Right cardiac atrium (tissue), 5 donors: ENCODE data around the gene DYRK2. TPM values are rescaled to one million over a fixed set of nuclear protein-coding genes. Genes with fewer than 3 reads are reported as not detected.

ENCODE experiments used
- ATAC-seq, 2 donors: fragments of 200-7000 bp; cut with Tn5 transposase; one replicate each; pipeline versions ENCODE4 v1.8.0 to v1.9.1; 2020; ENCODE audit warnings: moderate library complexity in 2 of 2, mild to moderate bottlenecking in 1 of 2
- DNase-seq, 3 donors: peaks; one replicate each; pipeline ENCODE4 v3.0.0-alpha.2; 2020
- H3K27ac ChIP-seq: one replicate; pipeline ENCODE4 v1.5.1; 2013; ENCODE audit warnings: mild to moderate bottlenecking, low read length, control low read depth, moderate library complexity
- H3K27me3 ChIP-seq: one replicate; pipeline ENCODE4 v1.6.1; 2013; ENCODE audit not compliant: control insufficient read depth, insufficient read depth
- H3K4me1 ChIP-seq: one replicate; pipeline ENCODE4 v1.6.1; 2013; ENCODE audit warnings: low read length; ENCODE audit not compliant: control insufficient read depth, insufficient read depth
- H3K4me3 ChIP-seq: one replicate; pipeline ENCODE4 v1.5.1; 2013; ENCODE audit warnings: low read length, control low read depth
- H3K9me3 ChIP-seq: one replicate; pipeline ENCODE4 v1.6.1; 2013; ENCODE audit warnings: low read length; ENCODE audit not compliant: control insufficient read depth
- WGBS: extraction: QIAGEN DNeasy Blood & Tissue Kit; methylation state at CpG from one replicate; pipeline ENCODE4 v1.1.7; 2013; 5-methylcytosine and 5-hydroxymethylcytosine counted together
- intact Hi-C, 4 donors: fragments of 100-400 bp; cut with DNase I; formaldehyde crosslinking; loops; one replicate each; pipeline versions ENCODE4 v1.11.0 to v1.14.0; 2022 to 2023
- polyA plus RNA-seq: library from polyadenylated mRNA; stranded (reverse); fragments of 200-250 nt; gene quantifications from one replicate; pipeline ENCODE4 v1.2.3, GENCODE V29; 2013
- total RNA-seq, 4 donors: library from RNA; stranded (reverse); fragmentation: NEBNext Ultra II Directional; extraction: Animal tissue kit (Norgen Biotek cat#: 25700); gene quantifications; one replicate each; pipeline ENCODE4 v1.2.1, GENCODE V29; 2021
- donor health status: healthy with polysubstance abuse.
- donor health status: DM: no; HTN: yes; CAD: no.
- donor health status: DM: no; HTN: no; CAD: no.
- donor health status: DM: no; HTN: yes; CAD: no; lungs with severe emphysema.
- donor health status: DM: yes; HTN: yes; CAD: no.

The DYRK2 gene
- total and polyA plus RNA-seq, 5 donors = 15.1 to 93.7 (median 74.4) TPM

DNA sequence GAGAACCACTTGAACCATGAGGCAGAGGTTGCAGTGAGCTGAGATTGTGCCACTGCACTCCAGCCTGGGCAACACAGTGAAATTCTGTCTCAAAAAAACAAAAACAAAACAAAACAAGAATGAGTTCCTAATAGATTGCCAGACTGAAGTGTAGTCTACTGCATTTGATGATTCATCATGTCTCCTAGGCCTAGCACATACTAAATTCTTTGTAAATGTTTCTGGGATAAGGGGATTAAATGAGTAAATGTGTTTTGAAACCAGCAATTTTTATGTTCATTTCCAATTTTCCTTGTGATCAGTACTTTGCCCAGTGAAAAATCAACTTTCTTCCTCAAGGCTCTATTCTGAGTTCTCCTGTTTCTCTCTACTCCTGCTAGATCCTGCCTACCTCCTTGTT is 2.9 kb upstream of the DYRK2 start:
- no peaks in the 10 kb centered on the region for H3K9me3 ChIP-seq
- H3K27me3 ChIP-seq = no peaks in the 10 kb centered on the region
- no peak overlapping the region for H3K4me3 ChIP-seq
- H3K4me1 ChIP-seq = peaks cover 1% of the 10 kb centered on the region
- no peak for ATAC-seq
- DNase-seq = no peak
- intact Hi-C loops = loop anchor here (5.0 to 10.0 kb wide), 5 partner anchors 111 to 297 kb away; no protein-coding TSS in a partner anchor
- H3K27ac ChIP-seq = no peak overlapping the region

DNA sequence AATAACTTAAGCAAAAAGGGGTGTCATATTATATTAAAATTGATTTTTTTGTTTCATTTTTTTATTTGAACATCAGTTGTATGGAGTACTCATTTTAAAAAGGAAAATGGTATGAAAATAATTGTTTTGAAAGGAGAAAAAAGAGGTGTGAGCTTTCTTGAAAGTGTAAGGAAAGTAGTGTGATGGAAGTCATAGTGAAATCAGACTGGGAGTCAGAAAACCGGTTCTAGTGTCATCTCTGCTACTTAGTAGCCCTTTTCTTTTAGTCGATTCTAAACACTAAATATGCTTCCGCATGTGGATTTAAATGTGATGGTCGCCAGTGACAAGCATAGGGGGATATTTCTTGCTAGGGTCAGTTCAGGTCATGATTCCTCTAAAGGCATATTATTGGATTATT is 1.8 kb upstream of the DYRK2 start:
- H3K27ac ChIP-seq = no peak overlapping the region
- H3K9me3 ChIP-seq = no peaks in the 10 kb centered on the region
- ATAC-seq (no peak), DNase-seq (no peak)
- H3K4me3 ChIP-seq = no peak overlapping the region
- H3K4me1 ChIP-seq = peaks cover 4% of the 10 kb centered on the region
- 94% methylated on average over 4 of the region's 4 CpGs for WGBS
- intact Hi-C loops = loop anchor here (5.0 to 10.0 kb wide), 5 partner anchors 112 to 296 kb away; no protein-coding TSS in a partner anchor
- no peaks in the 10 kb centered on the region for H3K27me3 ChIP-seq

DNA sequence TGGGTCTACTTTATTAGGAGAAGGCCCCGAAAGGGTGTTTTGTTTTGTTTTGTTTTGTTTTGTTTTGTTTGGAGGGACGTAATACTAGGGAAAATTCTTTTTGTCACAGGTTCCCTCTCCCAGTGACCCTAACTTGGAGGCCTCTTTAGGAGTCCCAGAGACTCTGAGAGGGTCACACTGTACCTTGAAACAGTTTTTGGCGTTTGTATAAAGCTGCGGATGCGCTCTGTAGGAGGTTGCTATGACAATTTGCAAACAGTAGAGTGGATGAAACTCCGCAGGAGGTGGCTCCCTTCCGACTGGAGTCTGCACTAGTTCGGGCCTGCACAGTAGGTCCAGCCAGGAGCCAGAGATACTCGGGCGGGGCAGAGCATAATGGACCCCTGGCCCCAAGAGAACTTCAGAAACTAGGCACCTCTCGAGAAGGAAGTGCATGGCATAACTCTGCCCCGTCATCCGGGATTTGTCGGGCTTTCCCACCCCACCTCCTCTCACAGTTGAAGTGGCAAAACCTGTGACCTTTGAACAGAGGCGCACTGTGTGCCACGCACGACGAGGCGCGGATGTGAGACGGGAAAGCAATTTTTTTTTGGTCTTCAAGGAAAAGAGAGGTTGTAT is 1.3 kb upstream of the DYRK2 start:
- ATAC-seq = peak; percentile 0 to 5
- WGBS = 44% methylated on average over 21 of the region's 21 CpGs

DNA sequence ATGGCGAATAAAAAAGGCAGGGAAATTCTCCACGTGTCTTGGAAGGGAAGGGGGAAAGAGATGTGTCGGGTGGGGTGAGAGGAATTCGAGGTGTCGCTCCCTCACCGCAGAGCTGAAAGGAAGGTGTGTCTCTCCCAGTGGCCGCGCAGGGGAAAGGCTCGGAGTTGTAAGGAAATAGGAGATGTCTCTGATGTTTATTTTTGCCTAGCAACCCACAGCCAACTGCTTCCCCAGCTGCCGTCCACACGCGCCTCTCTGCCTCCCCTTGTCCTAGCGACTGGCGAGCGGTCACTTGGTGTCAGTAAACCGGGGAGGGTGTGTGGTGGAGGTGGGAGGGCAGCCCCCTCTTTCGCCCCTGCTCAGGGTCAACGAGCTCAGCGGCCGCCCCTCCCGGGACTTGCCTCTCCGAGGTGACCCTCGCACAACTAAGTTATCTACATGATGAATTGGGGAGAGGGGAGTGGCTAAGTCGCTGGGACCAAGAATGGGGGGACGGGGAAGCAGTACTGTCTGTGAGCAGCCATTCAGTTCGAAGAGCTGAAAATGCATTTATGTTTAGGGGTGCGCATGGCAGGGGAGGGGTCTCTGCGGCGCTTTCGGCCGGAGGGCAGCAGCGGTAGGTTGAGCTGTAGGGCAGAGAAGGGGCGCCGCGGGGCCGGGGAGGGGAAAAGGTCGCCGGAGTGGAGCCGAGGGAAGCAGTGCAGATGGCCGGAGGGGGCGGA is 585 bp upstream of the DYRK2 start:
- peak; percentile 82 to 91 (median 91) for DNase-seq
- 2% methylated on average over 41 of the region's 41 CpGs for WGBS
- ATAC-seq = peak; percentile 80 to 83
- peak overlapping the region; percentile 66 for H3K27ac ChIP-seq
- H3K4me3 ChIP-seq = peak overlapping the region; percentile 94
- H3K9me3 ChIP-seq = no peaks in the 10 kb centered on the region
- intact Hi-C loops = loop anchor here (5.0 to 10.0 kb wide), 5 partner anchors 113 to 294 kb away; no protein-coding TSS in a partner anchor
- peaks cover 4% of the 10 kb centered on the region for H3K4me1 ChIP-seq
- H3K27me3 ChIP-seq = no peaks in the 10 kb centered on the region

More for the DNA sequence above, 1.3 kb upstream of the DYRK2 start:
- H3K27ac ChIP-seq = no peak overlapping the region
- peak; percentile 25 to 69 (median 44) for DNase-seq
- no peaks in the 10 kb centered on the region for H3K27me3 ChIP-seq
- peak overlapping the region; percentile 94 for H3K4me3 ChIP-seq
- intact Hi-C loops = loop anchor here (5.0 to 10.0 kb wide), 5 partner anchors 112 to 295 kb away; no protein-coding TSS in a partner anchor
- H3K4me1 ChIP-seq = peaks cover 4% of the 10 kb centered on the region
- no peaks in the 10 kb centered on the region for H3K9me3 ChIP-seq

DNA sequence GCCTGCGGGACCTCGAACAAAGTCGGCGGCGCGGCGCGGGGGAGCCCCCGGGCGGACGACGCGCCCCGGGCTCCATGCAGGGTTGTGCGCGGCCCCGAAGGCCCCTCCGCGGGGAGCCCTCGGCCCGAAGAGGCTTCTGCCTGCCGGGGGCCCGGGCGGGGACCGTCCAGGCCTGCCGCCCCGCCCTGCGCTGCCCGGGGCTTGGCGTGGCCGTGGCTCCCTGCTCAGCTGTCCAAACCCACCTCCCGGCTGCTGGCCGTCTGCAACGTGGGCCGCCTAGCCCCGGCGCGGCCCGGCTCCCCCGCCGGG is 670 bp downstream of the DYRK2 start:
- peaks cover 7% of the 10 kb centered on the region for H3K4me1 ChIP-seq
- ATAC-seq (peak; percentile 25 to 38), DNase-seq (peak in 2 of 3 donors; percentile 42 to 78)
- no peaks in the 10 kb centered on the region for H3K9me3 ChIP-seq
- peak overlapping the region; percentile 94 for H3K4me3 ChIP-seq
- intact Hi-C loops = loop anchor here (5.0 to 10.0 kb wide), 5 partner anchors 114 to 293 kb away; no protein-coding TSS in a partner anchor
- no peaks in the 10 kb centered on the region for H3K27me3 ChIP-seq
- under 1% methylated on average over 41 of the region's 41 CpGs for WGBS
- H3K27ac ChIP-seq = peak overlapping the region; percentile 87

DNA sequence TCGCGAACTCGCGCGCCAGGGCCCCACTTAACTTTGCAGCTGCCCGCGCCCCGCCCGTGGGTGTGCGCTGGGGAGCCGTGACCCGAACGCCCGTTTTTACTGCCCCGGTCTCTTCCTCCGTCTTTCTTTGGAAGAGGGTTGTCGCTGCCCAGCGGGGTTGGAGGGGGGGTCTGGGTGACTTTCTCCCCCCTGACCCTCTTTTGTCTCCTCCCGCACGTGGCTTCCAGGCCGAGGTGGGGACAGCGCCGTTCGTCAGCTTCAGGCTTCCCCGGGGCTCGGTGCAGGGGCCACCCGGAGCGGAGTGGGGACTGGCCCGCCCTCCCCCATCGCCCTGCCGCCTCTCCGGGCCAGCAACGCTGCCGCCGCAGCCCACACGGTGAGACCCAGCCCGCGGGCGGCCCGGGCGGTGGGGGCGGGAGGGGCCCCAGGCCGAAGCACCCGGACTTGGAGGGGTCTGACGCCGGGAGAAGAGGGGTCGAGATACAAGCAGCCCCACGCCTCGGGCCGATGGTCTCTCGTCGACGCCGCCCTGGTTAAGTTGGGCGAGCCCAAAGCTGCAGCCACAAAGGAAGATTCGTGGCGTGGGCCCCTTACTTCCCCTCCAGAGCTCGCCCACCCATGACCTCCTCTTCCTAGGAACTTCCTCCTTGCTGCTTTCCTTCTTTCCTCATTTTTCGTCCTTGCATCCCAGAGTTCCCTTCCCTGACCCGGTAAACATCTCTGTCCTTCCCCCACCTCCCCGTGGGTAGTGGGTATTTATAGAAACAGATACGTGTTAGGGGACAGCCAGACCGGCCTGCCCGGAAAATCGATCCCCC is 1.2 kb downstream of the DYRK2 start:
- peak overlapping the region; percentile 87 for H3K27ac ChIP-seq
- intact Hi-C loops = loop anchor here (2.0 to 10.0 kb wide), 7 partner anchors 75 to 293 kb away; no protein-coding TSS in a partner anchor
- WGBS = under 1% methylated on average over 65 of the region's 65 CpGs
- H3K4me3 ChIP-seq = peak overlapping the region; percentile 94
- H3K27me3 ChIP-seq = no peaks in the 10 kb centered on the region
- peaks cover 10% of the 10 kb centered on the region for H3K4me1 ChIP-seq
- DNase-seq (peak; percentile 47 to 79 (median 76)), ATAC-seq (peak; percentile 49 to 53)
- no peaks in the 10 kb centered on the region for H3K9me3 ChIP-seq

DNA sequence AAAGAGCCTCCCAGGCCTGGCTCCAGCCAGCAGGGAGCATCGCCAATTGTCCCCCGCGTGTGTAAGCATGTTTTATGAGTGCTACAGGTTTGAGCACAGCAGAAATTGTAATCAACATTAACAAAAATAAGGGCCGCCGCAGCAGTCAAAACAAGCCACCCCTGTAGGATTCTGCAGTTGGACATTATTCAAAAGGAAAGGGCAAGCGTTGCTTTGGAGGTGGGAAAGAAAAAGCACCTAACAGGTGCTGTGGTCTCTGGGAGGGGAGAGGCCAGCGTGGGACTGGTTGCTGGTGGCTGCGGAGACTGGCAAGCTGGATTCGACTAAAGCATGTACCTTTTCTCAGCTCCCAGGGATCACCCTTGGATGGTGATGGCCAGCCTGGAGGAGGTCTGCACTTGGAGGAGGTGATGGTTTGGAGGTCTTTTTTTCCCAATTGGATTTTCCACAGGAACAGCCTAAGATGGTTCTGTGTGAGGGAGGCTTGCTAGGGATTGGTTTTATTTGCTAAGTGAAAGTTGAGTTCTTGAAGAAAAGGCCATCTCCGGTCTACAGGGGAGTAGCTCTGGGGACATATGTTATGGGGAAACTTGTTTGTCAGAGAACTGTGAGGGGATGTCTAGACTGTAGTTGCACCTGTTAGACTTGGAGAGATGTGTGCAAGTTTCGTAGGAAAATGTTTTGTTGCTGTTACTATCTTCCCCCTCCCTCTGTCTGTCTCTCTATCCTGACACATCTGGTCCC is 2.0 kb downstream of the DYRK2 start:
- peak overlapping the region; percentile 94 for H3K4me3 ChIP-seq
- H3K27ac ChIP-seq = peak overlapping the region; percentile 87
- intact Hi-C loops = loop anchor here in 2 of 4 donors (2.0 to 10.0 kb wide), 2 partner anchors 74 to 292 kb away; no protein-coding TSS in a partner anchor
- H3K4me1 ChIP-seq = peaks cover 10% of the 10 kb centered on the region
- ATAC-seq (no peak), DNase-seq (peak in 2 of 3 donors; percentile 73 to 75)
- 16% methylated on average over 11 of the region's 11 CpGs for WGBS
- H3K27me3 ChIP-seq = no peaks in the 10 kb centered on the region
- H3K9me3 ChIP-seq = no peaks in the 10 kb centered on the region

DNA sequence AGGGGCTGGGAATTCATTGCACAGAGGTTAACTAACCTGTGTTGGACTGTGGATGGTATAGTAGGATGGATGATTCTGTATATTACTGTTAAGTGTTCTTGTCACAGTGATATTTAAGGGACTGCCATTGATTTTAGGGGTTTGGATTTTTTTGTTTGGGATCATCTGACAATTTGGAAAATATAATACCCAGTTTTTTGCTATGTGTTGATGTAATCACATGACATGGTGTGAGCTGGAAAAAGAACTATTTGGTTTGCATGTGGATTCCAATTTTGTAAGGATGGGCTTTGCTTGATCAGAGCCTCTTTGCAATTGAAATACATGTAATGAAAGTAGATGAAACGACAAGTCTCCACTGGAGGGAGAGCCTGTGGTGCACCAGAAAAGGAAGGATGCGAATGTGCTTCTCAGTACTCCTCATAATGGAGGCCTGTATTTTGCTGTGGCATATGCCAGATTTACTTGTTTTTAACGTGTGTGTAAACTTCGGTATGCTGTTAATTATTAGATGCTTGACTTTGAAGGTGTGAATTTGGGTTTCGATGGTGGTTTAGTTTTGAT is 2.7 kb downstream of the DYRK2 start:
- WGBS = 28% methylated on average over 5 of the region's 5 CpGs
- Histone ChIP-seq H3K27me3 (no peaks in the 10 kb centered on the region), H3K4me3 (peak overlapping the region; percentile 94), H3K9me3 (no peaks in the 10 kb centered on the region), H3K4me1 (peaks cover 10% of the 10 kb centered on the region), H3K27ac (peak overlapping the region; percentile 87)
- intact Hi-C loops = loop anchor here in 2 of 4 donors (2.0 to 10.0 kb wide), 2 partner anchors 74 to 292 kb away; no protein-coding TSS in a partner anchor
- no peak for DNase-seq
- no peak for ATAC-seq

DNA sequence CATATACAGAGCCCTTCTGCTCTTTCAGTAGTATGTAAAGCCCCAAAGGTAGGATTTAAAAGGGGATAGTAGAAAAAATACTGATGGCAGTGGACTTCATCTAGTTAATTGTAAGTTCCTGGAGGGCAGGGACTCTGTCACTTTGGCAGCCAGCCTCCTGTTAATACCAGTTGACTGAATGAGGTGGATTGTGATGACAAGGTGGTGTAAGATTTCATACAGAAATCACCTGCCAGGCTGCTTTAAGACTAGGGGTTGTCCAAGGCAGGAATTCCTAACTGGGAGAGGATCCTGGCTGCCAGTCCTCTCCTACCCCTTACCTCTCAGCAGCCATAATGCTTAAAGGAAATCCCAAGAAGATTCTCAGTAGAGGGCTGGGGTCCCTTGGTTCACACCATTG is 7.3 kb downstream of the DYRK2 start:
- Histone ChIP-seq H3K4me3 (no peak overlapping the region), H3K9me3 (no peaks in the 10 kb centered on the region), H3K27ac (peak overlapping the region; percentile 59), H3K27me3 (no peaks in the 10 kb centered on the region), H3K4me1 (peaks cover 7% of the 10 kb centered on the region)
- peak in 1 of 2 donors; percentile 37 for ATAC-seq
- intact Hi-C loops = loop anchor here in 2 of 4 donors (5.0 to 10.0 kb wide), 2 partner anchors 69 to 286 kb away; no protein-coding TSS in a partner anchor
- DNase-seq = no peak

DNA sequence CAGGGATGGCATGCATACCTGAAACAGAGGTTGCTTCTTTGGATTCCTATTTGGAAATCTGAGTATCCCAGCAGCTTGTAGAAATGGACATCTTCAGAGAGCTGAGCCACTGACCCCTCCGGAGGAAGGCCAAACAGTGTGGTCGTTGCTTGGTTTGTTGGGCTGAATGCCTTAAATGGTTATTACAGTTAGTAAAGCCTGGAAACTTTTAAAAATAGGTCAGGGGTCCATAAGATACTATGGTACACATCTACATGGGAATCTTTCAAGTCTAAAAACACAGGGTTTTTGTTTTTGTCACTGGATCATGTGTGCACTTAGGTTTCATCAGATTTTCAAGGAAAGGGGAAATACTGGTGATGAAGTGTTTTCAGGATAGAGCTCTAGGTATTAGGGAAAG is 7.7 kb downstream of the DYRK2 start:
- H3K27ac ChIP-seq = peak overlapping the region; percentile 59
- intact Hi-C loops = loop anchor here in 2 of 4 donors (5.0 to 10.0 kb wide), 2 partner anchors 69 to 286 kb away; no protein-coding TSS in a partner anchor
- H3K4me1 ChIP-seq = peaks cover 8% of the 10 kb centered on the region
- DNase-seq (no peak), ATAC-seq (no peak)
- no peaks in the 10 kb centered on the region for H3K27me3 ChIP-seq
- no peaks in the 10 kb centered on the region for H3K9me3 ChIP-seq
- H3K4me3 ChIP-seq = no peak overlapping the region
- WGBS = 41% methylated on average over 2 of the region's 2 CpGs
